Stimulated activated CD4-positive, alpha-beta T cell treated with anti-CD3 and anti-CD28 coated beads, Interleukin-12 subunit alpha, Interleukin-12 subunit beta, amount 100 ng/mL, for 4 hours (primary cell): Measurements from ENCODE around the gene PRCD.
"Not testable (repeated sequence)": the region's sequence is repeated elsewhere in the genome, so short reads cannot be mapped to it uniquely, and the experiment has no call there.

Experiments
- DNase-seq: peaks from one replicate; pipeline ENCODE4 v3.0.0-alpha.2; 2020

PRCD gene

GRCh38 chr17:76528528-76529223 is 11.2 kb upstream of the PRCD start:
- no peak for DNase-seq

GRCh38 chr17:76529224-76530094 is 10.4 kb upstream of the PRCD start:
- DNase-seq = no peak

- DNase-seq = no peak
Measured at GRCh38 chr17:76530095-76530723, 9.6 kb upstream of the PRCD start.

GRCh38 chr17:76530811-76531485 is 8.9 kb upstream of the PRCD start:
- no peak for DNase-seq

GRCh38 chr17:76531486-76532038 is 8.3 kb upstream of the PRCD start:
- DNase-seq = no peak

GRCh38 chr17:76532072-76532651 is 7.7 kb upstream of the PRCD start:
- DNase-seq = no peak

- not testable (repeated sequence) for DNase-seq
Measured at GRCh38 chr17:76533640-76534359, 6.0 kb upstream of the PRCD start.

- DNase-seq = no peak
Measured at GRCh38 chr17:76534831-76535732, 4.8 kb upstream of the PRCD start.

GRCh38 chr17:76535788-76536510 is 3.9 kb upstream of the PRCD start:
- no peak for DNase-seq

GRCh38 chr17:76536511-76537287 is 3.1 kb upstream of the PRCD start:
- DNase-seq = no peak

GRCh38 chr17:76537288-76537577 is 2.6 kb upstream of the PRCD start:
- DNase-seq = no peak

- no peak for DNase-seq
Measured at GRCh38 chr17:76537578-76538280, 2.1 kb upstream of the PRCD start, which contains the start of gene CYGB. Gene CYGB, minus strand, starts transcription at chr17:76537709. Its CDS starts 167 bp downstream, at chr17:76537542.

- no peak for DNase-seq
Measured at GRCh38 chr17:76538281-76538931, 1.4 kb upstream of the PRCD start.

- DNase-seq = no peak
Measured at GRCh38 chr17:76538941-76539570, 788 bp upstream of the PRCD start.

GRCh38 chr17:76540381-76541300 is 797 bp downstream of the PRCD start:
- DNase-seq = no peak

GRCh38 chr17:76541739-76542454 is 2.1 kb downstream of the PRCD start:
- DNase-seq = no peak
